Measurements from ENCODE around the gene USHBP1.

GRCh38 chr19:17266589-17266974, 2.0 kb upstream of the USHBP1 start:
- TF ChIP-seq POLR2AphosphoS5 (IDR thresholded peaks at IDR 0.05; ENCODE audit: borderline replicate concordance, low read depth, low read length) (no peak), EZH2 (IDR thresholded peaks at IDR 0.05) (no peak)
